Effector CD8-positive, alpha-beta T cell (primary cell): Measurements from ENCODE around the gene TSHZ2.
"Not testable (repeated sequence)": the region's sequence is repeated elsewhere in the genome, so short reads cannot be mapped to it uniquely, and the experiment has no call there.

Source experiments
- DNase-seq: peaks from one replicate; lab custom pipeline; 2025; lab: John Stamatoyannopoulos, UW

The TSHZ2 gene

DNA sequence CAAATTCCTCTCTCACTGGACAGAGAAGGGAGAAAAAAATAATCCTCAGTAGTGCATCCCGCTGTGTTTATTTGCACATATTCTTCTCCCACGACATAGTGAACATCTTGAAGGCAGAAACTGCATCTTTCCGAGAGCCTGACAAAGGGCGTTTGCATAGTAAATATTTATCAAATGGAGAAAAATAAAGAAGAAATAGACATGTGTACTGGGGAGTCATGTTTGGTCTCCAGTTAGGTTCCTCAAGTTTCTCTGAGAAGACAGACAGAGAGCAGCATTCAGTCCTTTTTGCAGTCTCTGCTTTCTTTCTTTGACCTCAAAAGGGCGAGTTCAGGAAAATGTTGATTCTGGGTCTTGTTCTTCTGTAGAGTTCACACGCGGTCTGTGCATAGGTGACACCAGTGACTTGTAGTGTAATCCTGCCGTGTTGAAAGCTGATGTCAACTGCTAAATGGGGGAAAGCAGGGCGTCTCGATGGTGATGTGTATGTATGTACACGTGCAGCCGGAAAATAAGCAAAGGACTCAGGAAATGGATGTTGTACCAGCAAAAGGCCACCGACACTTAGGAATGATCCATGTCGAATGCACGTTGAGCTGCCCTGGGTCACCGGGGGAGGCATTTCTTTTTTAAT lies 335.9 kb downstream of the TSHZ2 start:
- no peak for DNase-seq

DNA sequence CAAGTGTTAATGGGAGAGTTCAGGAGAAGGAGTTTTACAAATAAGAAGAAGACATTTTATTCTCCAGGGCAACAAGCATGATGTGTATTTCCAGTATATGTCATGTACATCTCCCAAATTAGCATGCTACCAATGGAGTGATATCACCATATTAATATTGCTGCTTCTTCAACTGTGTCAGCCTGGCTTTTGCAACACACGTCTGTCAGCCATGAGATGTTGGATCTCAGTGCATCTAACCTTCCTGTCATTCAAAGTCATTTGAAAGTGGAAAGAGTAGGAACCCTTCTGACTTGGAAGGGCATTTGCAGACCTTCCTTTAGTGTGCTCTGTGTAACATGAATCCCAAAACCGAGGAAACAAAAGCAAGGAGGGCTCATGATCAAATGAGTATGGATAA lies 337.4 kb downstream of the TSHZ2 start:
- no peak for DNase-seq

DNA sequence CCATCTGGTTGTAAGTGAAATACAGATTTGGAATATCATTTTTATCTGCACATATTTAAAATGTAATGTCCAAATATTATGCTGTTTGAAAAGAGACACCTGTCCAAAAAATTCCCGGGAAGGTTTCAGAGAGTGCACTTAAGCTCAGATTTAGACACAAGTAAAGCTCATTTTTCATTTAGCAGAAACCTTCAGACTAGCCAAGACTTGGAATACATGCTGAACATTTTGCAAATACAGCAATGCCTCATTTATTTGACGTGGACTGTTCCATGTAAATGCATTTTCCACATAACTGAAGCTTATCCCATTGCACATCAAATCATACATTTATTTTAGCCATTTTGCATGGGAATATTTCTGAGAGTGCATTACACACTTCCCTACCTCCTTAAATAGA lies 340.8 kb downstream of the TSHZ2 start:
- no peak for DNase-seq

DNA sequence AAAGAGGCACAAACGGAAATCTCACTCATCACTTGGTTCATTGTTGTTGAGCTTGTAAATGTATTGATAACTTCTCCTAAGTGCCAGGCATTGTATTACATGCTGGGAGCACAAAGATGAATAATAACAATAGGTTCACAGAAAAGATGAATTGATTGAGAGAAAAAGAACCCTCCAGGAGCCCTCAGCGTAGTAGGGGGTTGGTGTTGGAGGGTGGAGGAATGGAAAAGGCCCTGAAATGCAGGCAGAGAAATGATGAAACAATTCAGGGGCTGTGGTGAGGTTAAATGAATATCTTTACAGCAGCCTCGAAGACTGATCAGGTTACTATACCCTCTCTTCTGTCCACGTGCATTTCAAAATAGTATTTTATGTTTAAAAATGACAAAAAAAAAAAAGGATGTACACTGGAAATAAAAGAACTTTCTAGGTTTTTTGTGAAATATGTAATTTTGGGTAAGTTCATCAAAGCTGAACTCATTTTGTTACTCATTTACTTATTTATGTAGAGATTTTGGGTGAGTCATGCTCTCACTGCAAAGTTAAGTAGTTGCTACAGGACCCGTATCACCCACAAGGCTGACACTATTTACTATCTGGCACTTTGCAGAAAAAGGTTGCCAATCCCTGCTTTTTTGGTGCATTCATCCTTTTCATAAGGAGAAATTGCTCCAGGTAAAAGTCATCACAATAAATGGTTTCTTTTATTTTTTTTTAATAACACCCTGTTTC lies 344.2 kb downstream of the TSHZ2 start:
- DNase-seq: no peak

DNA sequence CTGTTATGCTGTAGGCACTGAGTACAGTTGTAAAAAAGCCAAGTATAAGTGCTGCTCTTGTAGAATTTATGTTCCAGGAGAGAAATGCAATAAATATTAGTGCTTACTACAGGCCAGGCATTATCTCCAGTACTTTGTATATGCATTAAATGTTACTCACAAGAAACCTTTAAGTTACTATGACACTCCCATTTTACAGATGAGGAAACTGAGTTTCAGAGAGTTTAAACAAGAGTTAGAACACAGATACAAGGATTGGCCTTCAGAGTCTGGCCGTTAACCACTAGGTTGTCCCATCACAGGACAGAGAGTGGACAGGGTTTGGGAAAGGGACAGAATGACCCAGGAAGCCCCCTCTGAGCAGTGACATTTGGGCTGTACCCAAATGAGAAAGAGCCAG lies 347.0 kb downstream of the TSHZ2 start:
- no peak for DNase-seq

DNA sequence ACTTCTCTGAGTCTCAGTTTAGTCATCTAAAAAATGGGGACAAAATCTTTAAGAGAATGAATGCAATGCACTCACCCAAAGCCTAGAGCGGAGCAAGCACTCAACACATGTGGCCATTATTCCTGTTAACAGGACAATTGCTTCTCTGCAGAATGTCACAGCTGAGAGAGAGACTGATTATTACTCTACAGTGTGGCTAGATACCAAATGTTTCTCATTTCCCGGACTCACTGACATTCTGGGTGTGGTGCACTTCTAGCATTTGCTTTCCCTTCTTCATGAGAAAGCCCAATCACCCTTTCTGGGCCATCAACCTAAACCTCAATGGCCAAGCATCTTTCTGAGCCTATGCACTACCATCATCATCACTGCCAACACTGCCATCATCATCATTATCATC lies 347.6 kb downstream of the TSHZ2 start:
- DNase-seq: no peak

DNA sequence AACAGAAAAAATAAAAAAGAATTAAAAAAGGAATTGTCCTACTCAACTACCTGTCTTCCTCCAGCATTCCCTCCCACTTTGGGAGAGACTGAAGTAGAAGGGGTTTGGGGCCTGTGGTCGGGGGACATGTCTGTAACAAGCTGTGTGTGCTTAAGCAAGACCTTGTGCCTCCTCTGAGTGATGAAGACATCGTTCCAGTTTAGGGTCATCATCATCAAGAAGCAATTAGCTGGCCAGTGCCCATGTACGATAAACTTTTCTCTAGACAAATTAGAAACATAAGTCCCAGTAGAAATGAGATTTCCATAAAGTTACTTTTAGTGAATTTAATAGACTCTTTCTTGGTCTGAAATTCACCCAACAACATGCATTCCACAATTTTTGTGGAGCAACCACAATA lies 348.5 kb downstream of the TSHZ2 start:
- DNase-seq: no peak

DNA sequence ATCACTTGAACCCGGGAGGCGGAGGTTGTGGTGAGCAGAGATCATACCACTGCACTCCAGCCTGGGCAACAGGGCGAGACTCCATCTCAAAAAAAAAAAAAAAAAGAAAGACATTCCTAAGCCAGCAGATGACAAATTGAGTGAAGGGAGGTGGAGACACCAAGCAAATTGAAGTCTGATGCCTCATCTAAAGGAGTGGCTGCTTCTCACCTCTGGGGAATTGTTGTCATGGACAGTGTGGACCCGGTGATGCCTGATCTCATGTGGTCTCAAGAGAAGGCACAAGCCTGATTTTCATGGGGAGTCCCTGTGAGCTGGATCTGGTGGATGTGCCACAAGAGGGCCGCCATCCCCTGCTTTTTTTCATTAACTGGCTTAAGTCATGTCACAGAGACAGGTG lies 349.4 kb downstream of the TSHZ2 start:
- no peak for DNase-seq

DNA sequence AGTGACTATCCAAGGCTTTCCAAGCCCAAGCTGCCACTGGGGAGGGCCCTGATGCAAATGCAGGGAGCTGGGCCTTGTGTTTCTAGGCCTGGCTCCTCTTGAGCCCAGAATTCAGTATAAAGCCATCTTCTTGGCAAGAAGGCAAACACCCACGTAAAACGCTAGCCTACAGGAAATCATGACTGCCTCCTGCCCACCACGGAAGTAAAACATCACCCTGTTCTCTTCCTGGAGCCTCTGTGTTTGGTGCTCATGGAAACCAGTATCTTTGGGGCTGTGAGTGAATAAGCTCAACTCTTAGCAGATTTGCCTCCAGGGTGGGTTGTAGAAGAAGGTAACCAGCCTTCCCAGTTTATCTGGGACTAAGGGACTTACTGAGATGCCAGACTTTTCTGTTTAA lies 350.5 kb downstream of the TSHZ2 start:
- no peak for DNase-seq

DNA sequence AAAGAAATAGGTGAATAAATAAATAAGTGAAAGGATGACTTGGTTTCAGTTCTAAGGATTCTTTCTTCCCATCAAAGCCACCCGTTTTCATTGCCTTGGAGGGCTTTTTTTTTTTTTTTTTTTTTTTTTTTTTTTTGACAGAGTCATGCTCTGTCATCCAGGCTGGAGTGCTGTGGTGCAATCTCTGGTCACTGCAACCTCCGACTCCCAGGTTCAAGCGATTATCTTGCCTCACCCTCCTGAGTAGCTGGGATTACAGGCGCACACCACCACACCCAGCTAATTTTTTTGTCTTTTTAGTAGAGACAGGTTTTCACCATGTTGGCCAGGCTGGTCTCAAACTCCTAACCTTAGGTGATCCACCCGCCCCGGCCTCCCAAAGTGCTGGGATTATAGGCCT lies 351.3 kb downstream of the TSHZ2 start:
- DNase-seq: not testable (repeated sequence)

DNA sequence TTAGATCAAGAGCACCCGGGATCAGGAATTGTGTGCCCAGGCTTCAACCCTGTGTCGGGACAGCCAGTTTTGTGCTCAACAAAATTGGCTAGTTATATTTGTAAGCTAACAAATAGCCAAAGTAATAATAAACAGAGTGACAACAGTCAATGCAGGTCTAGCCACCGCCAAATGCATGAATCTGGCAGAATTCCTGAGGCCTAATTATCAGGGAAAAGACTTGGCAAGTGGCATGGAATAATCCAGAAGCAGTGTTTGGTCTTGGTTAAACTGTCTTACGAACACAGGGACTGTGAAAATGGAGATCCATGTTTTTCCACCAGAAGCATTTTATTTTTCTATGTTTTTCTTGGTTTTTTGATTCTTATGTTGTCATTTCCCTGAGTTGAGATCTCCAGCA lies 352.7 kb downstream of the TSHZ2 start:
- no peak for DNase-seq

DNA sequence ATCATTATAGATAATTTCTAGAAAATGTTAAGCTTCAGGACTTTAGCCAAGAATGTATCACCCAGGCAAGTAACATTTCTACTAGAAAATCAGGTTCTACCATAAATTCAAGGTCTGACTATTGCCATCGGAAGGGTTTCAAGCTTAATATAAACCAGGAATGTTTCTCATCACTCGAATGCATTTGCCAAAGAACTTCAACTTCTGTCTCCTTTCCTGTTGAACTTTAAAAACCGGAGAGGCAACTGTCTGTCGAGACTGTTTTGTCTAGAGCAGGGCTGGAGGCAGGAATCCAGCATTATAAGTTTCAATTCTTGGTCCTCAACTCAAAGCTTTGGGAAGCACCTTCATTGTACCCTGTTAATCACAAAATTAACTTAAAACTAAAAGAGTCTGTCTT lies 356.8 kb downstream of the TSHZ2 start:
- DNase-seq: no peak

DNA sequence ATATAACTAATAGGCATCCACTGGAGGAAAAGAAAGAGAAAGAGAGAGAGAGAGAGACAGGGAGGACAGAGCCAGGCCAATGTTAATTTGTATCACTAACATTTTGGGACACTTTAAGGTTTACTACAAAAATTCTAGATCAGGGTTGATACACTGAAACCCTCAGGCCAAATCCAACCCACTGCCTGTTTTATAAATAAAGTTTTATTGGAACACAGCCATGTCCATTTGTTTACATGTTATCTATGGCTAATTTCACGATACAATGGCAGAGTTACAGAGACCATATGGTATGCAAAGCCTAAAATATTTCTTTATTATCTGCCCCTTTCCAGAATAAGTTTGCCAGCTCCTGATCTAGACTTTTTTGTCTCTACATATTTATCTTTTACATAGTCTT lies 357.6 kb downstream of the TSHZ2 start:
- DNase-seq: no peak

DNA sequence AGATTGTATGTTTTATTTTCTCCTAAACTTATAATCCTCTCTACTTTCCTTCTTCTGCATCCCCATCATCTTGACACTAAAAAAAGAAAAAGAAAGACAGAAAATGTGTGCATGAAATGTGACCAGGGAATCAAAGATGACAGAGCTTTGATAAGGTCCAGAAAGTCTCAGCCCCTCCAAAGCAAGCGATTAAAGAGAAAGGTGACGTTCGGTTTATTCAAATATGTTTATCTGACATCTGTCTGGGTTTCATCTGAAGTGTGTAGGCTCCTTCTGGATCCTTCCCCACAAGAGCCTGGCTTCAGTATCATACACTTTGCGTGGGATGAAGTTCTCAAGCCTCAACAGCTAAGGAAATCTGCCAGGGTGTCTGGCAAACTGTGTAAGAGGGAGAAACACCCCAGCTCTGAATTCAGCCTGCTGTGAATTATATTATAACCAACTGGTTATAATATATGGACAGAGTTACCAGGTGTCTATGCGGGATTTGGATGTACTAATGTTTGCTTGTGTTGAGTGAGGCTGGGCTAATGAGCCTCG lies 358.5 kb downstream of the TSHZ2 start:
- DNase-seq: no peak

DNA sequence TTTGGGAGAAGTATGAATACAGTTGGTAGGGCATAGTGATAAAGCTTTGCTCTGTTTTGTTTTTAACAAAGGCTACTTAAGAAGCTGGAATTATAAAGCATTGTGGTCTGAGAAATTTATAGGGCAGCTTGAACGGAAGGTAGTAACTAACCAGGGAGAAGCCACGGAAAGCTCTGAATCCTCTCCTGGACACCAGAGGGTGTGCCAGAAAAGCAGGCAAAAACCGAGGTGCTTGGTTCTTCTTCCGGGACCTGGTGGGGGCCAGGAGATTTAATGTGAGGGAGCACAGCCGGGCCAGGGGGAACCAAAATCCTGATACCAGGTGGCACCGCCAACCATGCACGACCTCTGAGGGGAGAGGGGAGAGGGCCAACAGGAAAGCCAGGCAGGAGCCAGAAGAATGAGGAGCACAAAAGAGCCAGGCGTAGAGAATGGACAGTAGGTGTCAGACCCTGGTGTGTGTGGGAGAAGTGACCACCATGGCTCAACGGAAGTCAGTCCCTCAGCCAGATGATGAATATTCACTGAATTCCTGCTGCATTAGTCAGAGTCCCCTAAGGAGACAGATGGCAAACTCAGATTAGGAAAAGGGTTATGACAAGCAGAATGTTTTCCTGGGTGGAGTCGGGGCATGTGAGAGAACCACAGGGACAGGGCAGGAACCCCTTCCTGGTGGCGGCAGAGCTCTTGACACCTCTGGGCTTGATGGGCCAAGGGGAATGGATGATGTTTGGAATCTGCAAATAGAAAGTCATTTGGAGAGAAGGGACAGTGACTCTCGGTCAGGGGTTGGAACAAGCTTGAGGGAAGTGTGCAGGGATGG lies 359.2 kb downstream of the TSHZ2 start:
- no peak for DNase-seq

DNA sequence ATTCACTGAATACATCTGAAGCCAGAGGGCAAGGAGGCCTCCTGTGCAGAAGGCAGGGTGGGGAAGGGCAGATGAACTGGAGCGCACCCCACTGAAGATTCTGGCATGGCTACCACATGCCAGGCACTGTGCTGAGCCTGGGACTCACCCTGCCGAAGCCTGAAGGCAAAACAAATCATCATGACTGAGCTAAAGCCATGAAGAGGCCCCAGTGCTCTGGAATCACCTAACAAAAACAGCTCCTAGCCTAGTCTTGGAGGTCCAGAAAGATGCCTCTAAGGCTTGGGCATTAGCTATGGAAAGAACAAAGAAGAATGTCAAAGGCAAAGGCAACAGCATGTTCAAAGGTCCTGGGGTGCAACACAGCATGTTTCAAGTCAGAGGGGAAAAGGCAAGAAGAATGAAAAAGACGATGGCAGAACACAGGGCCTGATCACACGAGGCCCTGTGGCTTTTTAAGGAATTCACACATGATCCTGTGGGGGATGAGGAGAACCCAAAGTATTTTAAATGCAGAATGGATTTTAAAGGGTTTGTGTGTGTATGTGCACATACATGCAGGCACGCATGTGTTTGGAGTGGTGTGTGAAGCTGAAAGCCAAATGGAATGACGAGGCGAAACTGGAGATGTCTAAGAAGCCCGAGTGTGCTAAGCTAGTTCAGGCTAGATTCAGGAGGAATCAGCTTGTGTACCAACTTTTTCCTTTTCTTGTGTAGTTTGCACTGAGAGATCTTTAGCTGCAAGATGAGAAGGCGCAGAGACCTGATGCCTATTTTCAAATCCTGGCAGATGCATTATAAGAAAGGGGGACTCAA lies 360.1 kb downstream of the TSHZ2 start:
- no peak for DNase-seq

DNA sequence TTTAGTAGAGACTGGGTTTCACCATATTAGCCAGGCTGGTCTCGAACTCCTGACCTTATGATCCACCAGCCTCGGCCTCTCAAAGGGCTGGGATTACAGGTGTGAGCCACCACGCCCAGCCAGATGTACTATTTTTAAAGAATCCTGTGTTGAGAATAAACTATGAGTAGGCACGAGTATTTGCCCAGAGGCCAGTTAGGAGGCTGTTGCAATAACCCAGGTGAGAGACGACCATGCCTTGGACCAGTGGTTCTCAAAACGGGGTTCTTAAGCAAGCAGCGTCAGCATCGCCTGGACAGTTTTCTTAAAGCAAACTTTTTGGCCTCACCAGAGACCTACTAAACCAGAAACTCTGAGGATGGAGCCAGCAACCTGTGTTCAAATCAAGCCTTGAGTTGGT lies 362.7 kb downstream of the TSHZ2 start:
- no peak for DNase-seq

DNA sequence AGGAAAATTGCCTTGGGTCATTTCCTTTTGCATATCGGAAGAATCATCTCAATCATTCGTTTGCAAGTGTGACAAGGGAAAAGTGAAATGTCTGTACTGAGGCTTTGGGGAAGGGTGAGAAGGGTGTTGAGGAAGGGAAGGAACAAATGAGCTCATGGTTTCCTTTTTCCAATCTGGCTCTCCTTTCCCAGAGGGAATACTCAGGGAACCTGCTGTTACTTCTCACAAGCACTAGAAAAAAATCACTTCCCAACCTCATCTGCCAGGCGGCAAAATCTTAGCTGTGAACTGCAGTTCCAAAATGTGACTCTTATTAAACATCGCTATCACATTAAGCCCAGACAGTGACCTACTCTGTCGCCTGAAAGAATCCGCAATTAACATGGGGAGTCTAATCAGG lies 363.4 kb downstream of the TSHZ2 start:
- DNase-seq: no peak

DNA sequence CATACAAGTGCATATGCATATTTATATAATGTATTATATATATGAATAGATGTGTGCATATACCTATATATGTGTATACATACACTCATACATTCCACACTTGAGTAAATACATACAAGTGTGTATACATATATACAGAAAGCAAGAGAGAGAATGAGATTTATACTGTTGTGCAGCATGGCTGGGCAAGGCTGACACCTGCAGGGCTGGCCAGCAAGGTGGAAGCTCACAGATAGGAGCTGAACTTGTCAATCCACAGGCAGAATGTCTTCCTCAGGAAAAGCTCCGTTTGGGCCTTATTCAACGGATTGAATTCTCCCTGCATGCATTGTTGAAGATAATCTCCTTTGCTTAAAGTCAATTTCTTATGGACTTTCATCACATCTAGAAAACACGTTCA lies 364.7 kb downstream of the TSHZ2 start:
- no peak for DNase-seq

DNA sequence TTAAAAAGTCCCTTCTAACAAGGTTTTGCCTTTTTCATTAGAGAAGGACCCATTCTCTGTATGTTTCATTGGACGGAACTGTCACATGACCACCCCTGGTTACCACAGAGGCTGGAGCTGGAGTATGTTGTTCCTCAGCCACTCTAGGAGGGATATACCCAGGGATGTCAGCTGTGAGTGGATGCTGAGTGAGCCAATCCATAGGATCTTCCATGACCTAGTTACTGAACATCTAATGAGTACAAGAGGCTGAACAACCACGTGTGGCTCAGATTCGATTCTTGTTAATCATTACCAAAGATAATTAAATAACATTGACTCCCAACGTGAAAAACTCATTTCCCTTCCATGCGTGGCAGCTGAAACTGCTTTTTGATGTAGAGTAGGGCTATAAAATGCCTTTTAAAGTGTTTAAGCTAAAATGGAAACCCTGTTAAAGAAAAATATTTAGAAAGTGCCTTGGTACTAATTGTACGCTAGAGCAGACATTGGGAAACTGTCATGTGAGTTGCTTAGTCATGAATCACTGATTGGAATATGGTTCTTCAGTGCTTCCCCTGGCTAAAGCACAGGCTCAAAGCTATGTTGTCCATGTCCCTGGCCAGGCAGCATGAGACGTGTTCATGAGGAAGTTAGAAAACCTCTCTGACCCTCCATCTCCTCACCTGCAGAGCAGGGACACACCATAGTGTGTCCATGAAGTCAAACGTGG lies 365.4 kb downstream of the TSHZ2 start:
- DNase-seq: no peak

DNA sequence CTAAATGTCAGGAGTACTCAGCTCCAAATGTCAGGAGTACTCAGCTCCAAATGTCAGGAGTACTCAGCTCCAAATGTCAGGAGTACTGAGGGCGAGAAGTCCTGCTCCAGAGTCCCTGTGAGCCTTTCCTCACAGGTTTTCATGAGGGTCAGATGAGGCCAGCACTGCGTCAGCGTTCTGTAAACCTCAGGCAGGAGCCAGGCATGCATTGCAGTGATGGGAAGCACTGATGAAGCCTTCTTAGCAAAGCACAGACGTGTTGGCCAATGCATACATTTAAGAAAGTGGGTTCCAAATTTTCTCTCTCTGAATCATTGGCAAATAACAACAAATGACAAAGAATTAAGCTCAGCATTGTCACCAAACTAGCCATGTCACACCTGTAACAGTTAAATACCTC lies 366.6 kb downstream of the TSHZ2 start:
- DNase-seq: no peak
